Measurements from ENCODE around the gene PLAAT5. TPM values are rescaled to one million over a fixed set of nuclear protein-coding genes. Genes with fewer than 3 reads are reported as not detected.

The PLAAT5 gene
- total RNA-seq, 1 experiment from 2014 or later, result not detected

DNA sequence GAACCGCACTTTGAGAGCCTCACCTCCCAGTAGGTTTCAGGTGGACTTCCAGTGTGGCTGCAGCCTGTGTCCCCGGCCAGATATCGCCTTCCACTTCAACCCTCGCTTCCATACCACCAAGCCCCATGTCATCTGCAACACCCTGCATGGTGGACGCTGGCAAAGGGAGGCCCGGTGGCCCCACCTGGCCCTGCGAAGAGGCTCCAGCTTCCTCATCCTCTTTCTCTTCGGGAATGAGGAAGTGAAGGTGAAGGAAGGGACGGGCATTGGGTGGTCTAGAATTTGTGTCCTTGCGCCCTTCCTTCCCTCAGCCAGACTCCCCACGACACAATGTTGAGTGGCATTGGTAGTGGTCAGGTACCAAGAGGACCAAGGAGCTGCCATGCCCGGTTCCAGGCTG is 17.8 kb upstream of the PLAAT5 start (continued):
- TF ChIP-seq, protein P1, sequence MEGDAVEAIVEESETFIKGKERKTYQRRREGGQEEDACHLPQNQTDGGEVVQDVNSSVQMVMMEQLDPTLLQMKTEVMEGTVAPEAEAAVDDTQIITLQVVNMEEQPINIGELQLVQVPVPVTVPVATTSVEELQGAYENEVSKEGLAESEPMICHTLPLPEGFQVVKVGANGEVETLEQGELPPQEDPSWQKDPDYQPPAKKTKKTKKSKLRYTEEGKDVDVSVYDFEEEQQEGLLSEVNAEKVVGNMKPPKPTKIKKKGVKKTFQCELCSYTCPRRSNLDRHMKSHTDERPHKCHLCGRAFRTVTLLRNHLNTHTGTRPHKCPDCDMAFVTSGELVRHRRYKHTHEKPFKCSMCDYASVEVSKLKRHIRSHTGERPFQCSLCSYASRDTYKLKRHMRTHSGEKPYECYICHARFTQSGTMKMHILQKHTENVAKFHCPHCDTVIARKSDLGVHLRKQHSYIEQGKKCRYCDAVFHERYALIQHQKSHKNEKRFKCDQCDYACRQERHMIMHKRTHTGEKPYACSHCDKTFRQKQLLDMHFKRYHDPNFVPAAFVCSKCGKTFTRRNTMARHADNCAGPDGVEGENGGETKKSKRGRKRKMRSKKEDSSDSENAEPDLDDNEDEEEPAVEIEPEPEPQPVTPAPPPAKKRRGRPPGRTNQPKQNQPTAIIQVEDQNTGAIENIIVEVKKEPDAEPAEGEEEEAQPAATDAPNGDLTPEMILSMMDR (IDR thresholded peaks at IDR 0.05 in 2 of 3, conservative IDR thresholded peaks at IDR 0.05 in 1 of 3; ENCODE audit: borderline replicate concordance in 1 of 3, insufficient read depth in 1 of 3, low read depth in 2 of 3, low read length in 2 of 3), result no peak
- TF ChIP-seq CEBPB (IDR thresholded peaks at IDR 0.05; ENCODE audit: low read depth) (no peak), CBX3 (IDR thresholded peaks at IDR 0.05; ENCODE audit: low read depth) (no peak), SP1 (IDR thresholded peaks at IDR 0.05; ENCODE audit: low read depth) (no peak), YY1 (IDR thresholded peaks at IDR 0.05; ENCODE audit: extremely low read depth, insufficient replicate concordance, low read depth, low read length) (no peak), SIN3A (IDR thresholded peaks at IDR 0.05; ENCODE audit: low read depth) (no peak), ZNF274 (IDR thresholded peaks at IDR 0.05; ENCODE audit: low read depth, low read length) (no peak), ELF1 (IDR thresholded peaks at IDR 0.05; ENCODE audit: borderline replicate concordance, low read depth) (no peak), SRF (IDR thresholded peaks at IDR 0.05; ENCODE audit: low read depth) (no peak), FOSL1 (IDR thresholded peaks at IDR 0.05; ENCODE audit: low read depth) (no peak), POLR2AphosphoS5 (IDR thresholded peaks at IDR 0.05; ENCODE audit: low read depth, low read length) (no peak), POLR2A (IDR thresholded peaks at IDR 0.05; ENCODE audit: borderline replicate concordance, extremely low read depth, insufficient read depth, insufficient read length) (no peak), EZH2phosphoT487 (IDR thresholded peaks at IDR 0.05; ENCODE audit: borderline replicate concordance) (no peak)
- TF ChIP-seq, protein P2, sequence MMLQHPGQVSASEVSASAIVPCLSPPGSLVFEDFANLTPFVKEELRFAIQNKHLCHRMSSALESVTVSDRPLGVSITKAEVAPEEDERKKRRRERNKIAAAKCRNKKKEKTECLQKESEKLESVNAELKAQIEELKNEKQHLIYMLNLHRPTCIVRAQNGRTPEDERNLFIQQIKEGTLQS (IDR thresholded peaks at IDR 0.05), result no peak

DNA sequence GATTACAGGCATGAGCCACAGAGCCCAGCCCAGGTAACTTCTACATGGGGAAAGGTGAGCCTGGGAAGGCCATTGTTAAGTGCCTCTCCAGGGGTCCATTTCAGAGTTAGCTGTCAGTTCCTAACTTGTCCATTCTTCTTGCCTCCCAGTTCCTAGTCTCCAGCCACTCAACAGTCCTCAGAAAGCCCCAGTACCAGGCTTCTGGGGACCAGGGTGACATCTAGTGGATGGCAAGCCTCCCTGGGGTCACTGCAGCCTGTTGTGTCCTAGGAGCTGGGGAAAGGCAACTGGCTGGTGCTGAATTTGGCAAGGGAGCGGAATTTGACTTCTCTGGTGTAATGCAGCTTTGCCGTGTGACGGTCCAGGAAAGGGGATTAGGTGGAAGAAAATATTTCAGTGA is 17.0 kb upstream of the PLAAT5 start:
- no peaks in the 10 kb centered on the region for H3K9me2 ChIP-seq (ENCODE audit: insufficient read depth)
- H2AFZ ChIP-seq (ENCODE audit: low read depth, low read length, poor library complexity, severe bottlenecking), result no peak overlapping the region
- no peak overlapping the region for H3K4me3 ChIP-seq (replicated peaks in 1 of 2; ENCODE audit: low read depth in 1 of 2, low read length in 2 of 2)
- peak; percentile 98 for ATAC-seq
- CTCF ChIA-PET, result interaction anchor here (1.3 to 2.2 kb wide), 3 partner anchors 26 to 473 kb away, joined by 3 to 16 read pairs (median 5); no protein-coding TSS in a partner anchor
- no peaks in the 10 kb centered on the region for H3K9me3 ChIP-seq (ENCODE audit: control insufficient read depth in 1 of 2, insufficient read depth in 1 of 2, low read depth in 1 of 2, low read length in 2 of 2)
- peak; percentile 28 for DNase-seq (ENCODE audit: low read depth, low spot score)
- H3K9ac ChIP-seq (ENCODE audit: low read length), result no peak overlapping the region
- no peaks in the 10 kb centered on the region for H4K20me1 ChIP-seq (ENCODE audit: insufficient read depth)
- intact Hi-C loops (cut with micrococcal nuclease), result loop anchor here (10.0 kb wide), 1 partner anchor 1207 kb away; no protein-coding TSS in a partner anchor
- POLR2A ChIA-PET, result no interaction called here
- BruUV-seq (replicated peaks), result no TSS peak
- H3K4me2 ChIP-seq (ENCODE audit: low read length), result no peak overlapping the region
- TF ChIP-seq EZH2phosphoT487 (IDR thresholded peaks at IDR 0.05; ENCODE audit: borderline replicate concordance) (no peak), RAD21 (IDR thresholded peaks at IDR 0.05; ENCODE audit: low read depth) (peak; percentile 66)
- TF ChIP-seq, protein P1 (IDR thresholded peaks at IDR 0.05 in 2 of 3, conservative IDR thresholded peaks at IDR 0.05 in 1 of 3; ENCODE audit: borderline replicate concordance in 1 of 3, insufficient read depth in 1 of 3, low read depth in 2 of 3, low read length in 2 of 3), result peak; percentile 46 to 68 (median 56); a peak in 5 of 6 replicates
- RAD21 ChIA-PET (ENCODE audit: low non-redundant PET in 1 of 2, low total read pairs in 2 of 2, uncharacterized antibody in 2 of 2, unreplicated experiment in 2 of 2), result interaction anchor here in 1 of 2 experiments (1.0 kb wide), 1 partner anchor 29 kb away, joined by 3 read pairs; no protein-coding TSS in a partner anchor
- H3K36me3 ChIP-seq (ENCODE audit: control insufficient read depth in 1 of 2, insufficient read depth in 2 of 2, low read length in 2 of 2), result no peaks in the 10 kb centered on the region
- H3K27me3 ChIP-seq (ENCODE audit: insufficient read depth, low read length), result no peaks in the 10 kb centered on the region
- H3K27ac ChIP-seq (ENCODE audit: low read depth, low read length), result no peak overlapping the region
- H3K4me1 ChIP-seq (ENCODE audit: control insufficient read depth in 1 of 2, insufficient read depth in 2 of 2, low read length in 2 of 2), result no peaks in the 10 kb centered on the region
- no peaks in the 10 kb centered on the region for H3K79me2 ChIP-seq (ENCODE audit: insufficient read depth, low read length)

Data from HCT116 (cell line).